ENCODE data around the gene VWA8.

VWA8 gene

DNA sequence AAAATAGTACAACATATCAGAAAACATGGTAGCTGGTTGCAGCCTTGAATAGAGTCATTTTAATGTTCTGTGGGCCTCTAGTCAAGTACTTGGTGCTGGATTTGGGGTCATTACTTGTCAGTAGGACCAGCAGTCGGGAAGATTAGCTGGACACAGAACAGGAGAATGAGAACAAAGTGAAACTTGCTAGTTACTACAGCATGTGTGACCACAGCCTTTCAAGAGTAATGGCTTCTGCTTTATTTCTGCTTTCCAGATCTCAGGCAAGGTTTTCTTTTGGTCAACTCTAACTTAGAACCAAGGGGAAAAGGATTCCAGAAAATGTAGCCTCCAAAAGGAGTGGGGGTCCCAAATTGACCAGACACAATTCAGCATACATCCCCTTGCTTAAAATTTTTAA, 17.1 kb upstream of the VWA8 start:
- no peaks in the 10 kb centered on the region for H3K9me3 Mint-ChIP-seq

DNA sequence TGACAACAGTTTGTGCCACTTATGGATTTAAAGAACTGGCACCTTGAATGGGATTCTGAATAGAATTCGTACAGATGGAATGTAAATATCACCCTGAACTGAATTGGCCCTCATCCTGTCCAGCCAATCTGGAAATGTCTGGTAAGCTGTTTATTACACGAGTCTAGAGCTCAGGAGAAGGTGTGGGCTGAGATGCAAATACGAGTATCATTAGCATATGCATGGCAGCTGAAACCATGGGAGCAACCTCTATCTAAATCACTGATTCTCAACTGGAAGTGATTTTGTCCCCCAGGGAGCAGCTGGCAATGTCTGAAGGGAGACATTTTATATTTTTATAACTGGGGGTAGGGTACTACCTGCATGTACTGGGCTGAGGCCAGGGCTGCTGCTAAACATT, 15.6 kb upstream of the VWA8 start:
- H3K4me1 Mint-ChIP-seq = peaks cover 0 to 1% of the 10 kb centered on the region in 2 donors
- H3K9me3 Mint-ChIP-seq = no peaks in the 10 kb centered on the region
- ATAC-seq (replicated peaks) = no peak
- no peak overlapping the region for H3K4me3 Mint-ChIP-seq
- H3K36me3 Mint-ChIP-seq = no peaks in the 10 kb centered on the region
- peaks cover 0 to 10% of the 10 kb centered on the region in 2 donors for H3K27me3 Mint-ChIP-seq
- no peak overlapping the region for H3K27ac Mint-ChIP-seq
- DNase-seq = no peak

More for the DNA sequence above, 17.1 kb upstream of the VWA8 start:
- ATAC-seq (replicated peaks) (no peak), DNase-seq (no peak)
- Mint-ChIP-seq H3K27me3 (peaks cover 0 to 7% of the 10 kb centered on the region in 2 donors), H3K4me1 (peaks cover 0 to 1% of the 10 kb centered on the region in 2 donors), H3K27ac (no peak overlapping the region), H3K4me3 (no peak overlapping the region), H3K36me3 (no peaks in the 10 kb centered on the region)

DNA sequence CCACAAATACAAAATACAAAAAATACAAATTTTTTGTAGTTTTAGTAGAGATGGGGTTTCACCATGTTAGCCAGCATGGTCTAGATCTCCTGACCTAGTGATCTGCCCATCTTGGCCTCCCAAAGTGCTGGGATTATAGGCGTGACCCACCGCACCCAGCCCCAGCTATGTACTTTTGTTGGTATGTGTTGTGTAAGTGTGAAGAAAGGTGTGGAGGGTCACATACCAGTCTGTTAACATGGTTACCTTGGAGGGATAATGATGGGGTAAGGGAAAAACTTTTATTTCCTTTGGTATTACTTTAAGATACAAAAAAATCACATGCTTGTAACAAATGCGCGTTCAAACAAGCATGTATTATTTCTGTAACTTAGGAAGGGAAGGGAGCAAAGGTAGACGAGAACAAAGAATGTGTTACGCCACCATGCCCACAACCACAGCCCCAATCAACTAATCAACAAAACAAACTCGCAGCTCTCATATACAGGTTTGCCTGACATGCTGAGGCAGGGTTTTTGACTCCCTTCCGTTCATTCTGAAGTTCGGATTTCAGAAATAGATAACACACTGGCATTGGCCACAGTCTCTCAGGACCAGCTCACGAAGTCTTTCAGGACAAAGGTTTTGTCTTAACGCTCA, 13.5 kb upstream of the VWA8 start:
- Mint-ChIP-seq H3K4me1 (peaks cover 3 to 12% of the 10 kb centered on the region in 2 donors), H3K9me3 (no peaks in the 10 kb centered on the region), H3K4me3 (no peak overlapping the region), H3K36me3 (no peaks in the 10 kb centered on the region), H3K27me3 (peaks cover 0 to 10% of the 10 kb centered on the region in 2 donors), H3K27ac (no peak overlapping the region)
- DNase-seq (no peak), ATAC-seq (replicated peaks) (no peak)

DNA sequence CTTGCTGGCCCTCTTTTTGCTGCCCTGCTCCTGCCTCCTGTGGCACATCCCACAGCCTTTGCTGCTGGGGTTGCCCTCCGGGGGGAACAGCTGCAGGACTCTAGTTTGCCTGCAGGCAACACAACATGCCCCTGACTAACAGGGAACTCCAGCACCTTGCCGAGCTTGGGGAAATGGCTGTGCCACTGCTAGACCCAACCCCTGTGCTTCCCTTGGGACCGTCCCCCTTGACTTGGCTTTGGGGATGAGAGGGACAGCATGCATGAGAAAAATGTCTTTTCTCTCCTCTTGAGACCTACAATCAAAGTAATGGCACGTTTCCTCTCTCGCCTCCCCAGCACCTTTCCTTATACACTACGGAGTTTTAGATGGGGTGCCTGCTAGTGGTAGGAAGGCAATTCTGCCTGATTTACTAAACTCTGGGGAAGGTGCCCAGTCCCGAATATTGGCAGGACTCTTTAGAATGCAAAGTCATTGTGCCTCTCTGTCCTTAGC, 12.4 kb upstream of the VWA8 start:
- no peak overlapping the region for H3K27ac Mint-ChIP-seq
- DNase-seq (no peak), ATAC-seq (replicated peaks) (no peak)
- H3K27me3 Mint-ChIP-seq = peaks cover 0 to 10% of the 10 kb centered on the region in 2 donors
- H3K9me3 Mint-ChIP-seq = no peaks in the 10 kb centered on the region
- peaks cover 3 to 12% of the 10 kb centered on the region in 2 donors for H3K4me1 Mint-ChIP-seq
- H3K4me3 Mint-ChIP-seq = no peak overlapping the region
- no peaks in the 10 kb centered on the region for H3K36me3 Mint-ChIP-seq

- DNase-seq = no peak
- H3K4me3 Mint-ChIP-seq = no peak overlapping the region
- no peak for ATAC-seq (replicated peaks)
- peaks cover 0 to 10% of the 10 kb centered on the region in 2 donors for H3K27me3 Mint-ChIP-seq
- peaks cover 1 to 12% of the 10 kb centered on the region in 2 donors for H3K4me1 Mint-ChIP-seq
- H3K36me3 Mint-ChIP-seq = no peaks in the 10 kb centered on the region
- H3K9me3 Mint-ChIP-seq = no peaks in the 10 kb centered on the region
- H3K27ac Mint-ChIP-seq = no peak overlapping the region
These were observed 10.9 kb upstream of the VWA8 start for GRCh38 chr13:41971848-41972247.

DNA sequence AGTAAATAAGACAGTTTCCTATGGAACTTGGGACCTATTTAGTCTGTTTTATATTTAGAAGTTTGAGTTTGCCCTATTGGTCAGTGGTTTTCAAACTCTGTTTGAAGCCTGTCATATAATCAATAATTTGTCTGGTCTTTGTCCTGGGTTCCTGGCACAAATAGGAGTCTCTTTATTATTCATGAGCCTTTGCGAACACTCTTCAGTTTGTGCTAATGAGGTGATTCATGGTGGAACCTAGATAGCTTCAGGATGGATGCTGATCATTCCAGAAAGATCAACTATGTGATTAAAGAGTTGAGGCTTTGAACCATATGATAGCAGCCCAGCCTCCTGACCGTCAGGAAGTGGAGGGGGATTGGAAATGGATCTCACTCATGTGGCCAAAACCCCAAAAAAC, 10.0 kb upstream of the VWA8 start:
- ATAC-seq (replicated peaks) (no peak), DNase-seq (no peak)
- Mint-ChIP-seq H3K27me3 (peaks cover 0 to 10% of the 10 kb centered on the region in 2 donors), H3K4me1 (peaks cover 1 to 12% of the 10 kb centered on the region in 2 donors), H3K9me3 (no peaks in the 10 kb centered on the region), H3K27ac (no peak overlapping the region), H3K36me3 (no peaks in the 10 kb centered on the region), H3K4me3 (no peak overlapping the region)

DNA sequence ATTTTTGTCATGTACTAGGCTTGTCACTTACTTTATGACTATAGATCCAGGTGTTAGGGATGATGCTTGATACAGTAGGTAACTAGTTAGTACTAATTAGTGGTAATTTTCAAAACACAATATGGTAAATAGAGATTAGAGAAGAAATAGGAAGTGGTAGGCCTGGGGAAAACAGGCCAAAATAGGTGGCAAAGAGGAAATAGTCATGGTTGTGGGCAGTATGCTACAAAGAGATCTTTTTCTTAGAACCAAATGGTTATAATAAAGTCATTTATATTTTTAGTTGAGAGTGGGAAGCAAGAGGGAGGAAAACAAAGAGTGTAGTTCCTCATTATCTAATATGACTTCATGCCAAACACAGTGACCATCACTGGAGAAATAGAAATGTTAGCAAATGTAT, 9.1 kb upstream of the VWA8 start:
- no peak for DNase-seq
- H3K4me1 Mint-ChIP-seq = peaks cover 1 to 12% of the 10 kb centered on the region in 2 donors
- H3K9me3 Mint-ChIP-seq = no peaks in the 10 kb centered on the region
- H3K36me3 Mint-ChIP-seq = no peaks in the 10 kb centered on the region
- peaks cover 0 to 10% of the 10 kb centered on the region in 2 donors for H3K27me3 Mint-ChIP-seq
- peak; percentile 77 to 78 for ATAC-seq (replicated peaks)
- H3K27ac Mint-ChIP-seq = no peak overlapping the region
- H3K4me3 Mint-ChIP-seq = no peak overlapping the region

DNA sequence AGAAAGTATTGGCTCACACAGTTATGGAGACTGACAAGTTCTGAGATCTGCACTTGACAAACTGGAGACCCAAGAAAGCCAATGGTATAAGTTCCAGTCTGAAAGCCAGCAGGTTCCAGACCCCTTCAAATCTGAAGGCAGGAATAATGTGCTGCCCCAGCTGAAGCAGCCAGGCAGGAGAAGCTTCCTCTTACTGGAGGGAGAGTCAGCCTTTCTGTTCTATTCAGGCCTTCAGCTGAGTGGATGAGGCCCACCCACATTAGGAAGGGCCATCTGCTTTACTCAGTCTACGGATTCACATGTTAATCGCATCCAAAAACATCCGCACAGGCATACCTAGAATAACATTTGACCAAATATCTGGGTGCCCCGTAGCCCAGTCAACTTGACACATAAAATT, 8.2 kb upstream of the VWA8 start:
- ATAC-seq (replicated peaks) (no peak), DNase-seq (no peak)
- Mint-ChIP-seq H3K27me3 (peaks cover 0 to 10% of the 10 kb centered on the region in 2 donors), H3K9me3 (no peaks in the 10 kb centered on the region), H3K27ac (no peak overlapping the region), H3K4me3 (no peak overlapping the region), H3K36me3 (no peaks in the 10 kb centered on the region), H3K4me1 (peaks cover 1 to 12% of the 10 kb centered on the region in 2 donors)

- Mint-ChIP-seq H3K4me3 (no peak overlapping the region), H3K27ac (no peak overlapping the region), H3K27me3 (peaks cover 7% of the 10 kb centered on the region in 2 donors), H3K36me3 (no peaks in the 10 kb centered on the region), H3K9me3 (no peaks in the 10 kb centered on the region), H3K4me1 (peaks cover 4 to 16% of the 10 kb centered on the region in 2 donors)
- no peak for DNase-seq
- no peak for ATAC-seq (replicated peaks)
These were observed 5.8 kb upstream of the VWA8 start for GRCh38 chr13:41966671-41967070.

- Mint-ChIP-seq H3K4me1 (peaks cover 7 to 17% of the 10 kb centered on the region in 2 donors), H3K9me3 (no peaks in the 10 kb centered on the region), H3K36me3 (peaks cover 0 to 4% of the 10 kb centered on the region in 2 donors), H3K4me3 (no peak overlapping the region), H3K27me3 (peaks cover 7% of the 10 kb centered on the region in 2 donors), H3K27ac (no peak overlapping the region)
- DNase-seq (no peak), ATAC-seq (replicated peaks) (no peak)
These were observed 2.1 kb upstream of the VWA8 start for GRCh38 chr13:41962994-41963393.

- Mint-ChIP-seq H3K4me1 (peaks cover 10 to 21% of the 10 kb centered on the region in 2 donors), H3K9me3 (no peaks in the 10 kb centered on the region), H3K4me3 (peak overlapping the region; percentile 92 to 95), H3K27me3 (peaks cover 7% of the 10 kb centered on the region in 2 donors), H3K36me3 (peaks cover 0 to 8% of the 10 kb centered on the region in 2 donors), H3K27ac (peak overlapping the region; percentile 88)
- DNase-seq (no peak), ATAC-seq (replicated peaks) (no peak)
These were observed 504 bp upstream of the VWA8 start for GRCh38 chr13:41961466-41961760.

GRCh38 chr13:41960211-41960636, 685 bp downstream of the VWA8 start:
- no peak for DNase-seq
- peaks cover 0 to 8% of the 10 kb centered on the region in 2 donors for H3K36me3 Mint-ChIP-seq
- peak overlapping the region; percentile 92 to 95 for H3K4me3 Mint-ChIP-seq
- peak; percentile 2 to 5 for ATAC-seq (replicated peaks)
- H3K9me3 Mint-ChIP-seq = no peaks in the 10 kb centered on the region
- H3K4me1 Mint-ChIP-seq = peaks cover 10 to 21% of the 10 kb centered on the region in 2 donors
- peaks cover 7% of the 10 kb centered on the region in 2 donors for H3K27me3 Mint-ChIP-seq
- H3K27ac Mint-ChIP-seq = peak overlapping the region; percentile 68

GRCh38 chr13:41956272-41956671, 4.6 kb downstream of the VWA8 start:
- Mint-ChIP-seq H3K27me3 (no peaks in the 10 kb centered on the region), H3K4me3 (no peak overlapping the region), H3K4me1 (peaks cover 12 to 38% of the 10 kb centered on the region in 2 donors), H3K27ac (no peak overlapping the region), H3K36me3 (peaks cover 6 to 18% of the 10 kb centered on the region in 2 donors), H3K9me3 (no peaks in the 10 kb centered on the region)
- DNase-seq = no peak
- no peak for ATAC-seq (replicated peaks)

- DNase-seq = no peak
- no peak for ATAC-seq (replicated peaks)
- Mint-ChIP-seq H3K4me1 (peaks cover 12 to 38% of the 10 kb centered on the region in 2 donors), H3K36me3 (peaks cover 8 to 18% of the 10 kb centered on the region in 2 donors), H3K4me3 (no peak overlapping the region), H3K9me3 (no peaks in the 10 kb centered on the region), H3K27ac (no peak overlapping the region), H3K27me3 (no peaks in the 10 kb centered on the region)
These were observed 5.3 kb downstream of the VWA8 start for GRCh38 chr13:41955605-41956004.

GRCh38 chr13:41954226-41954625, 6.7 kb downstream of the VWA8 start:
- Mint-ChIP-seq H3K4me3 (no peak overlapping the region), H3K36me3 (peaks cover 9 to 15% of the 10 kb centered on the region in 2 donors), H3K4me1 (peaks cover 9 to 28% of the 10 kb centered on the region in 2 donors), H3K9me3 (peaks cover 0 to under 1% of the 10 kb centered on the region in 2 donors), H3K27ac (no peak overlapping the region), H3K27me3 (no peaks in the 10 kb centered on the region)
- ATAC-seq (replicated peaks) (no peak), DNase-seq (no peak)
